NCI-H2107 treated with DMSO at 0.1 percent for 48 hours (cell line): Measurements from ENCODE around the gene RASL11B.

Source experiments
- DNase-seq: peaks from one replicate; lab custom pipeline; 2025; ENCODE audit not compliant: unreplicated experiment; lab: John Stamatoyannopoulos, UW

The RASL11B gene

DNA sequence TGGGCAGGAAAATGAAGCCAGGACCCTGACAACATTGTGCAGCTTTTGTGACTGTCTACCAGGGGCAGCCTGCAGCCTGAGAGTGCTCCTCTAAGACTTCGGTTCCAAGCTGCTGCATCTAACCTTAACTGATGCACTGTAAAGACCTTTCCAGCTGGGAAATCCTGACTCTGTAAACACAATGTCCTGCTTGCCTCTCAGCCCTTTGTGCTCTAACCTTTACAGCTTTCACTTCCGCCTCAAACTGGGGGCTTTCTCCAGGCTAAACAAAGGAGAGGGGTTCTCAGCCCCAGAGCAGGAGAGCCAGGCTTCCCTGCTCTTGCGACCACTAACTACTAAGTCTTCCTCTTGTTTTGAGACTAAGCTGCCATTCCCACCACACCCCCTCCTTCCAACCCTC lies 19.3 kb upstream of the RASL11B start:
- DNase-seq, result no peak

DNA sequence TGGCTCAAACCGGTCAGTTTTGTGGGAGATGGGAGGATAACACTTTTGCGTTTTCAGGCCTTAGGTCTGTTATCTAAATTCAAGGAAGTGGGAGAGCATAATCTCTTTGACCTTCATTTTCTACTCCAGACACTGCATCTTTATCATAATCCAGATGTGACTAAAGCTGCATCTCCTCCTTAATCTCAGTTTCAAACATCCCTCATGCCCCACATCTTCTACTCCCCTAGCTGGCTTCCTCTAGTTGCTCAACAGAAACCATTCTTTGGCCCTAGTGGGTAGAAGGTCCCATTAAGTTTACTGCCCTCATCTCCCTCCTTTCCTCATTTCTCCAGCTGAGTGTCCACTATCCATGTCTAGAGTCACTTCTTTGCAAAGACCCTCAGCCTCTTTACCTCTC lies 18.8 kb upstream of the RASL11B start:
- no peak for DNase-seq

- DNase-seq, result no peak
Observed at GRCh38 chr4:52843958-52844357, 18.2 kb upstream of the RASL11B start.

DNA sequence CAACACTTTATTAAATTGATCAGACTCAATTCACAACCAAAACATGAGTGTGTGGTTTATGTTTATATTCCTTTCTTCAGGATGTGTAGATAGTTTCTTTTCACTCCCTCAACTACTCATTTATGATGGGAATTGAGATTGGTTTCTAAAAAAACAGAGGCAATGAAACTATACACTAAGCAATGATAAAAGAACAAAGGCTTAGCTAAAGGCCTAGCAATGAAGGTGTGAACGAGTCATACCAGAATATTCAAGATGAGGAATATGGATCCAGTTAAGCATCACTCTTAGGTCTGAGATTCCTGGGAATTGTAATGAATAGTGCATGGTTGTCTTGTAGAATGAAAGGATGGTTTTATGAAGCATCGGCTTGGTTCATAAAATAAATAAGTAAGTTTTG lies 17.5 kb upstream of the RASL11B start:
- no peak for DNase-seq

- no peak for DNase-seq
Observed at GRCh38 chr4:52846502-52846901, 15.6 kb upstream of the RASL11B start.

- DNase-seq, result no peak
Observed at GRCh38 chr4:52848254-52848653, 13.9 kb upstream of the RASL11B start.

DNA sequence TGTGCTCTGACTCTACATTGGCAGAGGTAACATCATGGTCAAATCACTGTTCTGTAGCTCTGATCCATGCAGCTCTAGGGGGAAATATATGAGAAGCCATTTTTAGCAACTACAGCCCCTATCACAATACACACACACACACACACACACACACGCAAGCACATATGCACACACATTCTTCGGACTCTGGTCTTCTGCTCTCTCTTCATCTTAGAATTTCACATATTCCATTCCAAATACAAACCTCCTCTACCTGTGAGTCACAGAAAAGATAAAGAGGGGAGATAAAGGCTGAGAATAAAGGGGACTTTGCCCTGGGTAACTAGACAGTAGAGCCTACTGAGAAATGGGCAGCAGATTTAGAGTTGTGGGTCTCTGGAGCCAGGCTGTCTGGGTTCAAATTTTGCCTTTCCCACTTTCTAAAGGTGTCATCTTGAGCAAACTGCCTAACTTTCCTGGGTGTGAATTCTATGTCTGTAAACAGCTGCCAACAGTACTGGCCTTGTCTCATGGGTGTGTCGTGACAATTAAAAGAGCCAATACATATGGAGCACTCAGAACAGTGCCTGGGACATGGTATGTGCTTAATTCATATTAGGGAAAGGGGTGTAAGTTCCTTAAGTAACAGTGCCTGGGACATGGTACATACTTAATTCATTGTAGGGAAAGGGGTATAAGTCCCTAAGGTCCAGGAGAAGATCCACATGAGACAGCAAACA lies 11.6 kb upstream of the RASL11B start:
- DNase-seq, result no peak

DNA sequence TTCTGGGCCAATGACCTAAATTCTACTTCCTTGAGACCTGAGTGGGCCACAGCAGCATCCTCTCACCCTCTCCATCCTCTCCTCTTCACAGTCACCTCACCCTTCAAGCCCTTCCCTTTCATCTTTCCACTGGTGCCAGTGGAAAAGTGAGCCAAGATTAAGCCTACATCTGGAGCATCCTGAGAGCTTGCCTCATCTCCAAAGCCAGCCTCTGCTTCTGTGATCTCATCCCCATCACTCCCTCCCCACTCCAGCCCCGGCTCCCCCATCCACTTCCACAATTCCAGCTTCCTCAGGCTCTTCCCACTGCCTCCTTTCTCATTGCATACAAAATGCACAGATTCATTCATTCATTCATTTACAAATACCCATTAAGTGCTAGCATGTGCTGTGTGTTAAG lies 10.1 kb upstream of the RASL11B start:
- no peak for DNase-seq

- DNase-seq, result no peak
Observed at GRCh38 chr4:52852711-52853110, 9.4 kb upstream of the RASL11B start.

DNA sequence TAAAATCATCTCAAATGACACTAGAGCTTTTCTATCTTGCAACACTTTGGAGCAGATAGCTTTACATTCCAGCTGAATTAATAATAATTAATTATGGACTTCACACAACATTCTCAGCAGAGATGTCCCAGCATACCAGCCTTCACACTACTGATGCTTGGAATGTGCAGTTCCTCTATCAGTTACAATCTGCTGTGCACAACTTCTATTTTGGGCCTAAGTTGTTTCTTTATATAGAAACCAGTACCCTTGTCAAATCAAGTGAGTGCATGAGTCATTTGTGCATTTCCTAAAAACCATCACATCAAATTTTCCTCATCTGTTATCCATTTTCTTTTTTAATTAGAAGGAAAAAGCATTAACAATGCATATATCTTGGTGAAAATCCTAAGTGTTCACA lies 8.8 kb upstream of the RASL11B start:
- no peak for DNase-seq

DNA sequence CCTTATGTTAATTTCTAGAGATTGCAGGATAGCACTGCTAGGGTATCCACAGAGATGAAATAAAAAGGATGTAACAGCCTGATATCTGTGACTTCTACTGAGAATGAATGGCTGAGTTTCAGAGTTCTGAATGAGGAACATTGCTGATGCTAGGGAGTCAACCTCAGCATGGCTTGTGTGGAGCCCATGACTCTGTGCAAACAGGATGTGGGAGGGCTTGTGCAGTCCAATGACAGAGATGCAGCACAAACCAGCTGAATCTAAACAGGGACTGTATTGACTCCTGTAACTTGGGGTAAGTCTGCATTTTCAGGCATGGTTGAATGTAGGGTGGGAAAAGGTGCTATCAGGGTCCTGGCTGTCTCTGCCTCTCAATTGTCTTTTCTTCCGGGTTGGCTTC lies 5.3 kb upstream of the RASL11B start:
- DNase-seq, result no peak

DNA sequence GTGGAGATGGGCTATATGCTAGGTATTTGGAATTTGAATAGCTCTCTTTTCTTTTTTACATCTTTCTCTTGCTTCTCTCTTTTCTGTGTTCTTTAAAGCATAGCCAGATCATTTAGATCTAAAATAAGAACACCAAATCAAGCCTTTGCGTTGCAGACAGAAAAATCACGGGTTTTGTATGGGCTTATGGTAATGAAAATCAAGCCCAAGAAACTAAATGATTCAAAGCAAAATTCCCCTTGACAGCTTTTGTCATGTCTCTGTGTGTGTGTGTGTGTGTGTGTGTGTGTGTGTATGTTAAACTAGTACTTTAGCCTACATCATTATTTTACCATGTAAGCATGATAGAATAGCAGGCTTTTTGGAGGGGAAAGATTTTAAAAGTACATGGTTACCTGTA lies 1.8 kb upstream of the RASL11B start:
- no peak for DNase-seq

- no peak for DNase-seq
Observed at GRCh38 chr4:52861171-52861823, 820 bp upstream of the RASL11B start.

- DNase-seq, result no peak
Observed at GRCh38 chr4:52862639-52863161, 583 bp downstream of the RASL11B start.

GRCh38 chr4:52863324-52863723 lies 1.2 kb downstream of the RASL11B start:
- no peak for DNase-seq

GRCh38 chr4:52864793-52865192 lies 2.7 kb downstream of the RASL11B start:
- DNase-seq, result peak; percentile 85

GRCh38 chr4:52865300-52865699 lies 3.2 kb downstream of the RASL11B start:
- no peak for DNase-seq

GRCh38 chr4:52866734-52867133 lies 4.6 kb downstream of the RASL11B start:
- no peak for DNase-seq

GRCh38 chr4:52867163-52867562 lies 5.0 kb downstream of the RASL11B start:
- no peak for DNase-seq

DNA sequence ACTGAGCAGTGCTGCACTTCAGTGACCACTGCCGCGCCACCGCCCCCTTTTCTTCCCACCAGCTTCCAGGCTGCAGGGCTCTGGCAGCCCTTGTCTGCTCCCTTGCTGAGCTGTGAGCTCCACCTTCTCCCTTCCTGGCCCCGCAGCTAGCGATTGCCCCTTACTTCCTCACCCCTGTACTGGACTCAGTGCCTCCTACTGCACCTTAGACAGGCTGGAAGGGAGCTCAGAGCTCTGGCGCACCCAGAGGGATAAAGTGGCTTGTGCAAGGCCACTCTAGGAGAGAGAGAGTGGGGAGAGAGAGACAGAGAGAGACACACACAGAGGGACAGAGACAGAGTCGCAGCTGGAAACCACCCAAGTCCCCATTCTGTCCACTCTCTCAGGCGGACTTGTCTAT lies 6.0 kb downstream of the RASL11B start:
- no peak for DNase-seq

GRCh38 chr4:52869196-52869595 lies 7.1 kb downstream of the RASL11B start:
- DNase-seq, result no peak

- DNase-seq, result no peak
Observed at GRCh38 chr4:52869656-52870055, 7.5 kb downstream of the RASL11B start.

- no peak for DNase-seq
Observed at GRCh38 chr4:52870225-52870624, 8.1 kb downstream of the RASL11B start.
